GM23338 (cell line): ENCODE results near the gene MND1. TPM values are rescaled to one million over a fixed set of nuclear protein-coding genes. Genes with fewer than 3 reads are reported as not detected.

Source experiments
- ATAC-seq: fragments of 200-7000 bp; cut with Tn5 transposase; 3 replicates; pipeline ENCODE4 v1.9.1; 2020
- DNase-seq: peaks from one replicate; pipeline ENCODE4 v3.0.0-alpha.2; 2015; ENCODE audit warnings: low spot score
- H2AFZ ChIP-seq: fragments of 200-600 bp; sonication (generic); 2 replicates; pipeline ENCODE4 v1.8.0; 2016; ENCODE audit warnings: antibody characterized with exemption, mild to moderate bottlenecking, moderate library complexity
- H3F3A ChIP-seq: fragments of 200-600 bp; sonication (generic); replicated peaks from 2 replicates; pipeline ENCODE4 v1.8.0; 2017; ENCODE audit warnings: antibody characterized with exemption, mixed run types, low read depth
- H3K27ac ChIP-seq: fragments of 200-600 bp; sonication (generic); 2 replicates; pipeline ENCODE4 v1.6.1; 2016; ENCODE audit warnings: low read depth
- H3K27me3 ChIP-seq: fragments of 200-600 bp; sonication (generic); 2 replicates; pipeline ENCODE4 v1.8.0; 2016; ENCODE audit warnings: mild to moderate bottlenecking, mixed run types, moderate library complexity; ENCODE audit not compliant: insufficient read depth
- H3K36me3 ChIP-seq: fragments of 200-600 bp; sonication (generic); 2 replicates; pipeline ENCODE4 v1.8.0; 2016; ENCODE audit warnings: mild to moderate bottlenecking; ENCODE audit not compliant: insufficient read depth
- H3K4me1 ChIP-seq: fragments of 200-600 bp; sonication (generic); 2 replicates; pipeline ENCODE4 v1.8.0; 2016; ENCODE audit warnings: mild to moderate bottlenecking, moderate library complexity; ENCODE audit not compliant: insufficient read depth
- H3K4me2 ChIP-seq: fragments of 200-600 bp; sonication (generic); 2 replicates; pipeline ENCODE4 v1.7.1; 2017; ENCODE audit warnings: mixed run types
- H3K4me3 ChIP-seq: fragments of 200-600 bp; sonication (generic); 2 replicates; pipeline ENCODE4 v1.6.1; 2016; ENCODE audit warnings: mixed run types
- H3K79me2 ChIP-seq: fragments of 200-600 bp; sonication (generic); replicated peaks from 2 replicates; pipeline ENCODE4 v1.8.0; 2017; ENCODE audit warnings: mild to moderate bottlenecking; ENCODE audit not compliant: insufficient read depth
- H3K9me2 ChIP-seq: fragments of 200-600 bp; sonication (generic); 2 replicates; pipeline ENCODE4 v1.8.0; 2017; ENCODE audit not compliant: insufficient read depth
- H4K20me1 ChIP-seq: fragments of 200-600 bp; sonication (generic); replicated peaks from 2 replicates; pipeline ENCODE4 v1.8.0; 2017; ENCODE audit warnings: mild to moderate bottlenecking; ENCODE audit not compliant: insufficient read depth
- H3K27ac Mint-ChIP-seq: 2 replicates; pipeline ENCODE4 v1.8.0; 2020; ENCODE audit warnings: inconsistent platforms, mild to moderate bottlenecking, moderate library complexity, mixed read lengths
- H3K27me3 Mint-ChIP-seq: 3 replicates; pipeline ENCODE4 v1.8.0; 2022; ENCODE audit warnings: low read depth, mild to moderate bottlenecking, moderate library complexity, mixed read lengths, inconsistent platforms; ENCODE audit not compliant: insufficient read depth, poor library complexity
- H3K36me3 Mint-ChIP-seq: 3 replicates; pipeline ENCODE4 v1.8.0; 2021; ENCODE audit warnings: low read depth, mild to moderate bottlenecking, inconsistent platforms, moderate library complexity, mixed read lengths
- H3K4me1 Mint-ChIP-seq: 3 replicates; pipeline ENCODE4 v1.8.0; 2020; ENCODE audit warnings: mild to moderate bottlenecking, inconsistent platforms, mixed read lengths
- H3K4me3 Mint-ChIP-seq: 3 replicates; pipeline ENCODE4 v1.8.0; 2021; ENCODE audit warnings: moderate library complexity, mild to moderate bottlenecking, inconsistent platforms, mixed read lengths
- H3K9me3 Mint-ChIP-seq: 3 replicates; pipeline ENCODE4 v1.8.0; 2020; ENCODE audit warnings: moderate library complexity, mild to moderate bottlenecking, inconsistent platforms, mixed read lengths
- CREB1 ChIP-seq: fragments of 250-450 bp; sonication (Bioruptor Pico); IDR thresholded peaks from 2 replicates; pipeline ENCODE4 v1.5.0; 2020; ENCODE audit warnings: low read depth, mild to moderate bottlenecking, moderate library complexity
- CTCF ChIP-seq, 2 experiments: fragments of 200-600 bp in 1 of 2; sonication (generic) in 1 of 2; conservative IDR thresholded peaks; 2 replicates each; pipeline versions ENCODE4 v1.5.1 to v1.6.1; 2016 to 2017; ENCODE audit warnings: antibody characterized with exemption in 2 of 2, low read depth in 2 of 2, mild to moderate bottlenecking in 2 of 2, moderate library complexity in 1 of 2
- ETS1 ChIP-seq: IDR thresholded peaks from 2 replicates; pipeline ENCODE4 v1.6.1; 2016; ENCODE audit warnings: antibody characterized with exemption
- EZH2 ChIP-seq: fragments of 200-600 bp; sonication (generic); IDR thresholded peaks from one replicate; pipeline ENCODE4 v1.8.0; 2017; ENCODE audit warnings: antibody characterized with exemption, mild to moderate bottlenecking, low read depth; ENCODE audit not compliant: unreplicated experiment
- EZH2phosphoT487 ChIP-seq: fragments of 200-600 bp; sonication (generic); IDR thresholded peaks from one replicate; pipeline ENCODE4 v1.8.1; 2018; ENCODE audit warnings: antibody characterized with exemption; ENCODE audit not compliant: unreplicated experiment
- JUNB ChIP-seq: IDR thresholded peaks from one replicate; pipeline ENCODE4 v1.6.1; 2016; ENCODE audit warnings: antibody characterized with exemption; ENCODE audit not compliant: unreplicated experiment
- NANOG ChIP-seq: IDR thresholded peaks from 2 replicates; pipeline ENCODE4 v1.6.1; 2016; ENCODE audit warnings: antibody characterized with exemption, borderline replicate concordance
- POLR2AphosphoS5 ChIP-seq: IDR thresholded peaks from 2 replicates; pipeline ENCODE4 v1.6.1; 2016; ENCODE audit warnings: antibody characterized with exemption, low read depth
- REST ChIP-seq: IDR thresholded peaks from one replicate; pipeline ENCODE4 v1.6.1; 2018; ENCODE audit warnings: antibody characterized with exemption; ENCODE audit not compliant: unreplicated experiment
- STAT1 ChIP-seq: IDR thresholded peaks from one replicate; pipeline ENCODE4 v1.6.1; 2016; ENCODE audit warnings: antibody characterized with exemption; ENCODE audit not compliant: unreplicated experiment
- ZNF114 ChIP-seq: fragments of 250-450 bp; sonication (Bioruptor Pico); IDR thresholded peaks from 2 replicates; pipeline ENCODE4 v1.5.0; 2020; ENCODE audit warnings: mild to moderate bottlenecking, moderate library complexity
- ZNF331 ChIP-seq: fragments of 250-450 bp; sonication (Bioruptor Pico); IDR thresholded peaks from 2 replicates; pipeline ENCODE4 v1.5.0; 2020; ENCODE audit warnings: low read depth, mild to moderate bottlenecking, moderate library complexity
- ZNF462 ChIP-seq: fragments of 250-450 bp; sonication (Bioruptor Pico); IDR thresholded peaks from 2 replicates; pipeline ENCODE4 v1.5.0; 2020; ENCODE audit warnings: mild to moderate bottlenecking, moderate library complexity
- polyA plus RNA-seq: library from polyadenylated mRNA; unstranded; fragments of >200 nt; fragmentation: Nextera tagmentation; extraction: Ambion mirVana; gene quantifications from 2 replicates; pipeline ENCODE4 v1.2.1, GENCODE V29; 2016
- total RNA-seq: library from RNA; depleted of rRNA; stranded (reverse); fragments of >200 nt; shearing (Covaris generic); gene quantifications from 2 replicates; pipeline ENCODE4 v1.2.3, GENCODE V29; 2014

MND1 gene
- total and polyA plus RNA-seq, 2 experiments from 2014 or later: 22.5 to 63.5 TPM

- H2AFZ ChIP-seq: no peak overlapping the region
- H3F3A ChIP-seq: no peaks in the 10 kb centered on the region
- TF ChIP-seq EZH2: no peak
- TF ChIP-seq JUNB: no peak
- TF ChIP-seq ZNF462 (CRISPR knock-in tag): no peak
- no peak for TF ChIP-seq CTCF (conservative IDR thresholded peaks at IDR 0.05; ENCODE audit: low read depth in 2 of 2)
- no peak for TF ChIP-seq ZNF114 (CRISPR knock-in tag)
- no peak for TF ChIP-seq EZH2phosphoT487
- TF ChIP-seq POLR2AphosphoS5: no peak
- no peak for TF ChIP-seq NANOG
- no peak for TF ChIP-seq ETS1
- no peak for TF ChIP-seq CREB1
- TF ChIP-seq STAT1: no peak
- TF ChIP-seq REST: no peak
- TF ChIP-seq ZNF331: no peak
- DNase-seq (no peak), ATAC-seq (no peak)
- Mint-ChIP-seq H3K36me3 (peaks cover 7% of the 10 kb centered on the region; the same call in 2 of the 3 replicates), H3K4me3 (no peak overlapping the region), H3K27ac (no peak overlapping the region), H3K27me3 (peaks cover 1% of the 10 kb centered on the region), H3K4me1 (no peaks in the 10 kb centered on the region), H3K9me3 (no peaks in the 10 kb centered on the region)
- no peaks in the 10 kb centered on the region for H3K4me1 ChIP-seq
- no peak overlapping the region for H3K4me3 ChIP-seq
- H3K27me3 ChIP-seq: no peaks in the 10 kb centered on the region
- H4K20me1 ChIP-seq: no peaks in the 10 kb centered on the region
- no peak overlapping the region for H3K27ac ChIP-seq
- H3K4me2 ChIP-seq: no peak overlapping the region
- H3K36me3 ChIP-seq: no peaks in the 10 kb centered on the region
- H3K79me2 ChIP-seq: no peaks in the 10 kb centered on the region
- no peaks in the 10 kb centered on the region for H3K9me2 ChIP-seq
Measured at GRCh38 chr4:153393397-153393796, 48.9 kb downstream of the MND1 start.
